ENCODE results near the gene UGT1A3.

UGT1A3 gene

GRCh38 chr2:233728723-233729301, at the start of gene UGT1A3:
Gene UGT1A3, plus strand, starts transcription at chr2:233729042. Its CDS starts 85 bp downstream, at chr2:233729127.
- TF ChIP-seq EZH2phosphoT487 (IDR thresholded peaks at IDR 0.05; ENCODE audit: low read length) (no peak), CTCF (IDR thresholded peaks at IDR 0.05; ENCODE audit: low read length) (no peak), EZH2 (optimal IDR thresholded peaks at IDR 0.05; ENCODE audit: low read depth, low read length) (no peak)
- Histone ChIP-seq H3K79me2 (ENCODE audit: low read length) (no peaks in the 10 kb centered on the region), H3K27ac (ENCODE audit: low read length) (no peak within 1 kb of the TSS), H4K20me1 (ENCODE audit: insufficient read depth, low read length) (no peaks in the 10 kb centered on the region), H3K4me3 (ENCODE audit: low read length) (no peak within 1 kb of the TSS), H3K9ac (ENCODE audit: low read length) (no peak within 1 kb of the TSS), H3K27me3 (replicated peaks; ENCODE audit: insufficient read depth, low read length) (no peaks in the 10 kb centered on the region), H3K9me3 (replicated peaks; ENCODE audit: insufficient read depth, low read length) (no peaks in the 10 kb centered on the region), H3K4me1 (ENCODE audit: low read length) (no peaks in the 10 kb centered on the region), H3F3A (ENCODE audit: insufficient read depth, low read length) (no peaks in the 10 kb centered on the region), H2AFZ (ENCODE audit: low read length) (no peak within 1 kb of the TSS), H3K9me2 (replicated peaks; ENCODE audit: insufficient read depth, low read length) (no peaks in the 10 kb centered on the region), H3K4me2 (ENCODE audit: low read depth, low read length) (no peak within 1 kb of the TSS), H3K36me3 (replicated peaks; ENCODE audit: insufficient read depth, low read length) (no peaks in the 10 kb centered on the region)
- DNase-seq: no peak

GRCh38 chr2:233679196-233679595, 49.6 kb upstream of the UGT1A3 start:
- 0 out of 2 replicates have a peak, but pooled peaks cover 5% of the 10 kb centered on the region for H3K4me1 ChIP-seq (ENCODE audit: low read length)
- H3K36me3 ChIP-seq (replicated peaks; ENCODE audit: insufficient read depth, low read length): no peaks in the 10 kb centered on the region
- H3K79me2 ChIP-seq (ENCODE audit: low read length): no peaks in the 10 kb centered on the region
- H3K9ac ChIP-seq (ENCODE audit: low read length): no peak overlapping the region
- no peak overlapping the region for H2AFZ ChIP-seq (ENCODE audit: low read length)
- no peaks in the 10 kb centered on the region for H4K20me1 ChIP-seq (ENCODE audit: insufficient read depth, low read length)
- H3K27me3 ChIP-seq (replicated peaks; ENCODE audit: insufficient read depth, low read length): no peaks in the 10 kb centered on the region
- H3K4me2 ChIP-seq (ENCODE audit: low read depth, low read length): no peak overlapping the region
- no peak for TF ChIP-seq CTCF (IDR thresholded peaks at IDR 0.05; ENCODE audit: low read length)
- no peak for TF ChIP-seq EZH2phosphoT487 (IDR thresholded peaks at IDR 0.05; ENCODE audit: low read length)
- no peak for TF ChIP-seq EZH2 (optimal IDR thresholded peaks at IDR 0.05; ENCODE audit: low read depth, low read length)
- no peak for DNase-seq
- no peaks in the 10 kb centered on the region for H3F3A ChIP-seq (ENCODE audit: insufficient read depth, low read length)
- H3K27ac ChIP-seq (ENCODE audit: low read length): no peak overlapping the region
- H3K4me3 ChIP-seq (ENCODE audit: low read length): no peak overlapping the region
- no peaks in the 10 kb centered on the region for H3K9me2 ChIP-seq (replicated peaks; ENCODE audit: insufficient read depth, low read length)
- H3K9me3 ChIP-seq (replicated peaks; ENCODE audit: insufficient read depth, low read length): no peaks in the 10 kb centered on the region

GRCh38 chr2:233680361-233681045, 48.3 kb upstream of the UGT1A3 start:
- no peak for TF ChIP-seq EZH2 (optimal IDR thresholded peaks at IDR 0.05; ENCODE audit: low read depth, low read length)
- TF ChIP-seq CTCF (IDR thresholded peaks at IDR 0.05; ENCODE audit: low read length): no peak
- TF ChIP-seq EZH2phosphoT487 (IDR thresholded peaks at IDR 0.05; ENCODE audit: low read length): no peak
- Histone ChIP-seq H3K27ac (ENCODE audit: low read length) (no peak overlapping the region), H3K9ac (ENCODE audit: low read length) (no peak overlapping the region), H3K4me2 (ENCODE audit: low read depth, low read length) (no peak overlapping the region), H3K4me1 (ENCODE audit: low read length) (0 out of 2 replicates have a peak, but pooled peaks cover 5% of the 10 kb centered on the region), H3K9me2 (replicated peaks; ENCODE audit: insufficient read depth, low read length) (no peaks in the 10 kb centered on the region), H3K36me3 (replicated peaks; ENCODE audit: insufficient read depth, low read length) (no peaks in the 10 kb centered on the region), H2AFZ (ENCODE audit: low read length) (no peak overlapping the region), H3K27me3 (replicated peaks; ENCODE audit: insufficient read depth, low read length) (no peaks in the 10 kb centered on the region), H3F3A (ENCODE audit: insufficient read depth, low read length) (no peaks in the 10 kb centered on the region), H4K20me1 (ENCODE audit: insufficient read depth, low read length) (no peaks in the 10 kb centered on the region), H3K9me3 (replicated peaks; ENCODE audit: insufficient read depth, low read length) (no peaks in the 10 kb centered on the region), H3K79me2 (ENCODE audit: low read length) (no peaks in the 10 kb centered on the region), H3K4me3 (ENCODE audit: low read length) (no peak overlapping the region)
- no peak for DNase-seq

Data from MM.1S (cell line).